ENCODE results near the gene MSL1. TPM values are rescaled to one million over a fixed set of nuclear protein-coding genes. Genes with fewer than 3 reads are reported as not detected.

MSL1 gene
- total RNA-seq, 4 donors from 2014 or later: 69.3 to 166 (median 86.9) TPM

GRCh38 chr17:40095944-40096791 lies 25.6 kb upstream of the MSL1 start:
- Histone ChIP-seq H3K27me3 (no peaks in the 10 kb centered on the region), H3K27ac (peak overlapping the region; percentile 95), H3K4me1 (peaks cover 80% of the 10 kb centered on the region), H3K36me3 (peaks cover 52% of the 10 kb centered on the region), H3K9me3 (no peaks in the 10 kb centered on the region), H3K4me3 (peak overlapping the region; percentile 61)
- WGBS: 37% methylated on average over 17 of the region's 23 CpGs
- no peak for TF ChIP-seq CTCF (IDR thresholded peaks at IDR 0.05)
- no peak for TF ChIP-seq POLR2AphosphoS5 (IDR thresholded peaks at IDR 0.05)
- no peak for TF ChIP-seq EP300 (IDR thresholded peaks at IDR 0.05)
- TF ChIP-seq POLR2A (IDR thresholded peaks at IDR 0.05): no peak
- no peak for DNase-seq (ENCODE audit: low spot score in 2 of 2)

GRCh38 chr17:40097087-40097486 lies 24.7 kb upstream of the MSL1 start:
- Histone ChIP-seq H3K4me1 (peaks cover 82% of the 10 kb centered on the region), H3K27ac (peak overlapping the region; percentile 95), H3K4me3 (peak overlapping the region; percentile 61), H3K9me3 (no peaks in the 10 kb centered on the region), H3K27me3 (no peaks in the 10 kb centered on the region), H3K36me3 (peaks cover 45% of the 10 kb centered on the region)
- no peak for DNase-seq (ENCODE audit: low spot score in 2 of 2)
- 33% methylated on average over 10 of the region's 10 CpGs for WGBS
- TF ChIP-seq POLR2AphosphoS5 (IDR thresholded peaks at IDR 0.05) (no peak), POLR2A (IDR thresholded peaks at IDR 0.05) (no peak), CTCF (IDR thresholded peaks at IDR 0.05) (no peak), EP300 (IDR thresholded peaks at IDR 0.05) (no peak)

- H3K36me3 ChIP-seq: peaks cover 36% of the 10 kb centered on the region
- DNase-seq (ENCODE audit: low spot score in 2 of 2): peak in 1 of 2 donors; percentile 90
- 17% methylated on average over 7 of the region's 9 CpGs for WGBS
- peak overlapping the region; percentile 95 for H3K27ac ChIP-seq
- TF ChIP-seq EP300 (IDR thresholded peaks at IDR 0.05) (no peak), POLR2AphosphoS5 (IDR thresholded peaks at IDR 0.05) (peak; percentile 77 to 81 (median 79)), CTCF (IDR thresholded peaks at IDR 0.05) (no peak)
- H3K9me3 ChIP-seq: no peaks in the 10 kb centered on the region
- no peaks in the 10 kb centered on the region for H3K27me3 ChIP-seq
- H3K4me3 ChIP-seq: peak overlapping the region; percentile 61
- H3K4me1 ChIP-seq: peaks cover 82% of the 10 kb centered on the region
Measured at GRCh38 chr17:40097931-40098845, 23.6 kb upstream of the MSL1 start.

- no peaks in the 10 kb centered on the region for H3K27me3 ChIP-seq
- DNase-seq (ENCODE audit: low spot score in 2 of 2): peak; percentile 100
- 0% methylated on average over 19 of the region's 52 CpGs for WGBS
- peak overlapping the region; percentile 95 for H3K27ac ChIP-seq
- H3K36me3 ChIP-seq: peaks cover 27% of the 10 kb centered on the region
- H3K4me3 ChIP-seq: peak overlapping the region; percentile 61
- TF ChIP-seq CTCF (IDR thresholded peaks at IDR 0.05): no peak
- TF ChIP-seq EP300 (IDR thresholded peaks at IDR 0.05): peak; percentile 69
- TF ChIP-seq POLR2A (IDR thresholded peaks at IDR 0.05): peak; percentile 59 to 93
- TF ChIP-seq POLR2AphosphoS5 (IDR thresholded peaks at IDR 0.05): peak; percentile 66 to 99 (median 83)
- no peaks in the 10 kb centered on the region for H3K9me3 ChIP-seq
- peaks cover 82% of the 10 kb centered on the region for H3K4me1 ChIP-seq
Measured at GRCh38 chr17:40098846-40099618, 22.7 kb upstream of the MSL1 start.
